ENCODE measurements around the gene GSTA5.
"Not testable (repeated sequence)": the region's sequence is repeated elsewhere in the genome, so short reads cannot be mapped to it uniquely, and the experiment has no call there.

Gene GSTA5

DNA sequence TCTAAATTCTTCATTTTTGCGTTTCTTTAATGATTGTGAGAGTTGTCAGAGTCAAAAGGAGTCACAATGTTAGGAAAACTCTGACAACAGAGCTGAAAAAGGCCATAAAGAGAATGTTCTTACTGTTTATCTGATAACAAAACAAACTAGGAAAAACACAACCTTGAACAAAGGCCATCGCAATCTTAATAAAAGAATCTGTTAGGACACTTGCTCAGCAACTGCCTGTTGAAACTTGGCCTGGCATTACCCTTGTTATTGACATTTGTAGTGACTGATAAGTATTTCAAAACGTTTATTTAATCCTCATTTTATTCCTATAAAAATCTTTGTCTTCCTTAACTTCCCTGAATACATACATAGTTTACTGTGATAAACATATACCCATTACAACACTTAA lies 52.7 kb downstream of the GSTA5 start:
- no peak for DNase-seq

DNA sequence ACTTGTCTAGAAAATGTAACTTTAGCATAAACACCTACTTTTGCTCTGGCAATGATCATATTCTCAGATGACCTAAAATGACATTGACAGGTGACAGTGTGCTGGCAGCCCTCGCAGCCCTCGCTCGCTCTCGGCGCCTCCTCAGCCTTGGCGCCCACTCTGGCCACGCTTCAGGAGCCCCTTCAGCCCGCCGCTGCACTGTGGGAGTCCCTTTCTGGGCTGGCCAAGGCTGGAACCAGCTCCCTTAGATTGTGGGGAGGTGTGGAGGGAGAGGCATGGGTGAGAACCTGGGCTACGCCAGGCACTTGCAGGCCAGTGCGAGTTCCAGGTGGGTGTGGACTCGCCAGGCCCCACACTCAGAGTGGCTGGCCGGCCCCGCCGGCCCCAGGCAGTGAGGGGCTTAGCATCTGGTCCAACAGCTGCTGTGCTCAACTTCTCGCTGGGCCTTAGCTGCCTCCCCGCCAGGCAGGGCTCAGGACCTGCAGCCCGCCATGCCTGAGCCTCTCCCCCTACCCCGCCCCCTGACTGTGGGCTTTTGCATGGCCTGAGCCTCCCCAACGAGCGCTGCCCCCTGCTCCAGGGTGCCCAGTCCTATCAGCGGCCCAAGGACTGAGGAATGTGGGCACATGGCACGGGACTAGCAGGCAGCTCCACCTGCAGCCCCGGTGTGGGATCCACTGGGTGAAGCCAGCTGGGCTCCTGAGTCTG lies 54.2 kb downstream of the GSTA5 start:
- no peak for DNase-seq

DNA sequence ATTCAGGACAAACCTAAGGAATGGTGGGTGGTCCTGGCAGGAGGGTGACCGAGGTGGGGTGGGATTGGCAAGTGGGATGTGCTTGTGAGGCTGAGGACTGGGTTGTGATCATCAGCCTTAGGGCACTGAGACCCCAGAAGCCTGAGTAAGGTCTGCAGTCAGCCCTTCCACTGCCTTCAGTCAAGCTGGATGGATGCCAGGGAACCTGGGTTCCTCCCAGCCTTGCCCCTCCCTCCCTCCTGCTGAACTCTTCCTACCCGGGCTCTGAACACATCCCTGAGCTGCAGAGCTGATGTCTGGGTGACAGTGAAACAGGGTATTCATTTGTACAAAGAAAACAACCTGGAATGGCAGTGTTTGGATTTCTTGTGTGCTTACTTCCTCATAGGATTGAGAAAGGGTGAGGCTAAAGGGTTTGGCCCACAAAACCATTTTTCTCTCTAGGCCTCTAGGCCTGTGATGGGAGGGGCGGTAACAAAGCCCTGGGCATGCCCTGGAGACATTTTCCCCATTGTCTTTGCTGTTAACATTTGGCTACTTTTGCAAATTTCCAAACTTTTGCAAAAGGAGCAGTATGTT lies 57.8 kb downstream of the GSTA5 start:
- DNase-seq, result not testable (repeated sequence)

- DNase-seq, result not testable (repeated sequence)
Measured at GRCh38 chr6:52782209-52782608, 58.4 kb downstream of the GSTA5 start.
